HG03060 (cell line): ENCODE results near the gene CDC42EP5.

Source experiments
- ATAC-seq: cut with Tn5 transposase; IDR thresholded peaks from one replicate; pipeline ENCODE4 v1.9.1; 2021; ENCODE audit warnings: low read depth, moderate number of reproducible peaks; ENCODE audit not compliant: unreplicated experiment

Gene CDC42EP5

DNA sequence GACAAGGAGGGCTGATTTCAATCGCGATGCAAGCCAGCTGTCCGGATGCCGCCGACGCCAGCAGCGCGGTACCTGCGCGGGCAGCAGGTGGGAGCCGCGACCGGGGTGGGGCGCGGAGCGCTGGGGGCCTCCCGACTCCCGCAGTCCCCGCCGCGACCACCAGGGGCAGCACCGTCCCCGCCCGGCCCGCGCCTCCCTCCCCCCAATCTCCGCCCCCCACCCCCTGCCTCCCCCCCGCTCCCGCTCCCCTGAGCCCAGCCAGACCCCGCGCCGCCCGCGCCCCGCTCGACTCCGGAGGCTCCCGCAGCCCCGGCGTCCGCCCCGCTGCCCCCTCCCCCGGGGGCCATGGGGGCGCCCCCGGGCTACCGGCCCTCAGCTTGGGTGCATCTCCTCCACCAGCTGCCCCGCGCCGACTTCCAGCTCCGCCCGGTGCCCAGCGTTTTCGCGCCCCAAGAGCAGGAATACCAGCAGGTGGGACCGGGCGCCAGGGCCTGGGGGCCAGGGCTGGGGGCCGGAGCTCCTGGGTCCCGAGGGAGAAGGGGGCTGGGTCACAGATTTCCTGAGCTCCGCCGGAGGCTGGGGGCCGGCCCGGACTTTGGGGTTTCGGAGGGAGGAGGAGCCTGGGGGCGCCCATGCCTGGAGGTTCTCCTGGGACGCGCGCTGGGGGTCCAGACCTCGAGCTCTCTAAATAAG is 57.7 kb downstream of the CDC42EP5 start, which contains the start of gene TTYH1:
TSS of gene TTYH1 (plus strand) at position 257 of the 693 bp plus-strand sequence. CDS start at position 346, 89 bp downstream.
- ATAC-seq = no peak
